Left forelimb (tissue), 1 donor: ENCODE results near the gene PHLPP1.
"Not testable (repeated sequence)": the region's sequence is repeated elsewhere in the genome, so short reads cannot be mapped to it uniquely, and the experiment has no call there.

Experiments
- DNase-seq: peaks from one replicate; pipeline ENCODE4 v3.0.0-alpha.2; 2018; ENCODE audit warnings: low spot score

Gene PHLPP1

GRCh38 chr18:62715436-62715758 lies at the start of gene PHLPP1:
Gene PHLPP1 (plus strand): TSS chr18:62715541. CDS start chr18:62715684, 143 bp downstream.
- no peak for DNase-seq

GRCh38 chr18:62669225-62669624 lies 46.1 kb upstream of the PHLPP1 start:
- no peak for DNase-seq

GRCh38 chr18:62670573-62670972 lies 44.8 kb upstream of the PHLPP1 start:
- DNase-seq: no peak

GRCh38 chr18:62672600-62672999 lies 42.7 kb upstream of the PHLPP1 start:
- no peak for DNase-seq

- no peak for DNase-seq
These were observed 36.4 kb upstream of the PHLPP1 start for GRCh38 chr18:62678847-62679485.

GRCh38 chr18:62682371-62682770 lies 33.0 kb upstream of the PHLPP1 start:
- DNase-seq: no peak

GRCh38 chr18:62683935-62684334 lies 31.4 kb upstream of the PHLPP1 start:
- DNase-seq: no peak

- DNase-seq: no peak
These were observed 26.5 kb upstream of the PHLPP1 start for GRCh38 chr18:62688743-62689317.

- DNase-seq: no peak
These were observed 25.0 kb upstream of the PHLPP1 start for GRCh38 chr18:62690236-62690815.

- DNase-seq: no peak
These were observed 21.7 kb upstream of the PHLPP1 start for GRCh38 chr18:62693659-62694058.

GRCh38 chr18:62697636-62698035 lies 17.7 kb upstream of the PHLPP1 start:
- no peak for DNase-seq

GRCh38 chr18:62702259-62702658 lies 13.1 kb upstream of the PHLPP1 start:
- no peak for DNase-seq

- not testable (repeated sequence) for DNase-seq
These were observed 8.5 kb upstream of the PHLPP1 start for GRCh38 chr18:62706879-62707278.

GRCh38 chr18:62709908-62710307 lies 5.4 kb upstream of the PHLPP1 start:
- DNase-seq: not testable (repeated sequence)

GRCh38 chr18:62710417-62710816 lies 4.9 kb upstream of the PHLPP1 start:
- no peak for DNase-seq

GRCh38 chr18:62711781-62712180 lies 3.6 kb upstream of the PHLPP1 start:
- no peak for DNase-seq

GRCh38 chr18:62713651-62714247 lies 1.6 kb upstream of the PHLPP1 start:
- no peak for DNase-seq

- peak; percentile 100 for DNase-seq
These were observed 488 bp upstream of the PHLPP1 start for GRCh38 chr18:62714671-62715435.

GRCh38 chr18:62715759-62716615 lies 646 bp downstream of the PHLPP1 start:
- peak; percentile 75 for DNase-seq

GRCh38 chr18:62716619-62717168 lies 1.4 kb downstream of the PHLPP1 start:
- peak; percentile 76 for DNase-seq
